ENCODE data around the gene IREB2.

GRCh38 chr15:78507831-78508160 is 69.8 kb downstream of the IREB2 start:
- no peak for TF ChIP-seq CTCF (IDR thresholded peaks at IDR 0.05)
- TF ChIP-seq ZFX (IDR thresholded peaks at IDR 0.05; ENCODE audit: borderline replicate concordance), result no peak

Data from 22Rv1 (cell line).